ENCODE results near the gene PACRGL. TPM values are rescaled to one million over a fixed set of nuclear protein-coding genes. Genes with fewer than 3 reads are reported as not detected.
"Not testable (repeated sequence)": the region's sequence is repeated elsewhere in the genome, so short reads cannot be mapped to it uniquely, and the experiment has no call there.

Gene PACRGL
- total RNA-seq, 1 experiment from 2014 or later = 17.2 TPM

- BruUV-seq (replicated peaks) = no TSS peak
- Mint-ChIP-seq H3K27me3 (ENCODE audit: unreplicated experiment) (no peaks in the 10 kb centered on the region), H3K9me3 (ENCODE audit: low read depth, unreplicated experiment) (no peaks in the 10 kb centered on the region), H3K4me3 (ENCODE audit: low read depth, unreplicated experiment) (no peak overlapping the region), H3K27ac (ENCODE audit: unreplicated experiment) (no peak overlapping the region), H3K4me1 (ENCODE audit: low read depth, unreplicated experiment) (no peaks in the 10 kb centered on the region), H3K36me3 (ENCODE audit: insufficient read depth, unreplicated experiment) (no peaks in the 10 kb centered on the region)
- intact Hi-C loops (cut with micrococcal nuclease; ENCODE audit: unreplicated experiment) = no loop called here
- DNase-seq = no peak
- CTCF ChIA-PET = no interaction called here
- no peak for TF ChIP-seq CTCF (IDR thresholded peaks at IDR 0.05; ENCODE audit: unreplicated experiment)
Observed at GRCh38 chr4:20764366-20764992, 64.2 kb downstream of the PACRGL start.

- no peaks in the 10 kb centered on the region for H3K27me3 Mint-ChIP-seq (ENCODE audit: unreplicated experiment)
- no peak overlapping the region for H3K4me3 Mint-ChIP-seq (ENCODE audit: low read depth, unreplicated experiment)
- intact Hi-C loops (cut with micrococcal nuclease; ENCODE audit: unreplicated experiment) = loop anchor here (1.0 to 5.0 kb wide), 2 partner anchors 362 to 694 kb away; no protein-coding TSS in a partner anchor
- peak; percentile 59 for DNase-seq
- no TSS peak for BruUV-seq (replicated peaks)
- TF ChIP-seq CTCF (IDR thresholded peaks at IDR 0.05; ENCODE audit: unreplicated experiment) = peak; percentile 45
- H3K36me3 Mint-ChIP-seq (ENCODE audit: insufficient read depth, unreplicated experiment) = no peaks in the 10 kb centered on the region
- no peaks in the 10 kb centered on the region for H3K9me3 Mint-ChIP-seq (ENCODE audit: low read depth, unreplicated experiment)
- no peaks in the 10 kb centered on the region for H3K4me1 Mint-ChIP-seq (ENCODE audit: low read depth, unreplicated experiment)
- CTCF ChIA-PET = interaction anchor here (1.0 to 1.1 kb wide), 2 partner anchors 364 to 696 kb away, joined by 4 to 12 read pairs; no protein-coding TSS in a partner anchor
- H3K27ac Mint-ChIP-seq (ENCODE audit: unreplicated experiment) = no peak overlapping the region
Observed at GRCh38 chr4:20773144-20773997, 73.1 kb downstream of the PACRGL start.

- Mint-ChIP-seq H3K9me3 (ENCODE audit: low read depth, unreplicated experiment) (peaks cover 12% of the 10 kb centered on the region), H3K4me1 (ENCODE audit: low read depth, unreplicated experiment) (no peaks in the 10 kb centered on the region), H3K4me3 (ENCODE audit: low read depth, unreplicated experiment) (no peak overlapping the region), H3K27me3 (ENCODE audit: unreplicated experiment) (no peaks in the 10 kb centered on the region), H3K27ac (ENCODE audit: unreplicated experiment) (no peak overlapping the region), H3K36me3 (ENCODE audit: insufficient read depth, unreplicated experiment) (peaks cover 7% of the 10 kb centered on the region)
- intact Hi-C loops (cut with micrococcal nuclease; ENCODE audit: unreplicated experiment) = no loop called here
- TF ChIP-seq CTCF (IDR thresholded peaks at IDR 0.05; ENCODE audit: unreplicated experiment) = no peak
- CTCF ChIA-PET = no interaction called here
- no TSS peak for BruUV-seq (replicated peaks)
- DNase-seq = no peak
Observed at GRCh38 chr4:20778896-20779295, 78.6 kb downstream of the PACRGL start.

GRCh38 chr4:20783134-20783533 lies 82.9 kb downstream of the PACRGL start:
- H3K4me1 Mint-ChIP-seq (ENCODE audit: low read depth, unreplicated experiment); H3K36me3 Mint-ChIP-seq (ENCODE audit: insufficient read depth, unreplicated experiment); intact Hi-C loops (cut with micrococcal nuclease; ENCODE audit: unreplicated experiment); H3K4me3 Mint-ChIP-seq (ENCODE audit: low read depth, unreplicated experiment); H3K27me3 Mint-ChIP-seq (ENCODE audit: unreplicated experiment); CTCF ChIA-PET; DNase-seq; H3K27ac Mint-ChIP-seq (ENCODE audit: unreplicated experiment); BruUV-seq (replicated peaks): not testable (repeated sequence)
- H3K9me3 Mint-ChIP-seq (ENCODE audit: low read depth, unreplicated experiment) = peaks cover 12% of the 10 kb centered on the region

All from Calu3 (cell line).